IPS-11a (cell line): Measurements from ENCODE around the gene VPS4A.

Source experiments
- H3K4me3 ChIP-seq: one replicate; pipeline ENCODE4 v1.5.1; 2013; ENCODE audit warnings: low read depth, low read length, control low read depth

The VPS4A gene

GRCh38 chr16:69306031-69306430 lies 5.1 kb upstream of the VPS4A start:
- H3K4me3 ChIP-seq: no peak overlapping the region

GRCh38 chr16:69307091-69307490 lies 4.1 kb upstream of the VPS4A start:
- no peak overlapping the region for H3K4me3 ChIP-seq

GRCh38 chr16:69307856-69308255 lies 3.3 kb upstream of the VPS4A start:
- H3K4me3 ChIP-seq: no peak overlapping the region

GRCh38 chr16:69309316-69309715 lies 1.8 kb upstream of the VPS4A start:
- no peak overlapping the region for H3K4me3 ChIP-seq

- peak overlapping the region; percentile 74 for H3K4me3 ChIP-seq
Observed at GRCh38 chr16:69311533-69312387, 610 bp downstream of the VPS4A start.

- H3K4me3 ChIP-seq: no peak overlapping the region
Observed at GRCh38 chr16:69313469-69313868, 2.3 kb downstream of the VPS4A start.

- H3K4me3 ChIP-seq: no peak overlapping the region
Observed at GRCh38 chr16:69314534-69314933, 3.4 kb downstream of the VPS4A start.

- no peak overlapping the region for H3K4me3 ChIP-seq
Observed at GRCh38 chr16:69315486-69316311, 4.5 kb downstream of the VPS4A start.

GRCh38 chr16:69316595-69317034 lies 5.5 kb downstream of the VPS4A start:
- H3K4me3 ChIP-seq: no peak overlapping the region

- H3K4me3 ChIP-seq: no peak overlapping the region
Observed at GRCh38 chr16:69318177-69318910, 7.2 kb downstream of the VPS4A start.

- H3K4me3 ChIP-seq: no peak overlapping the region
Observed at GRCh38 chr16:69318911-69319289, 7.8 kb downstream of the VPS4A start.

GRCh38 chr16:69319381-69319780 lies 8.2 kb downstream of the VPS4A start:
- no peak overlapping the region for H3K4me3 ChIP-seq

- no peak overlapping the region for H3K4me3 ChIP-seq
Observed at GRCh38 chr16:69319826-69320739, 8.9 kb downstream of the VPS4A start.

GRCh38 chr16:69320740-69321073 lies 9.6 kb downstream of the VPS4A start:
- no peak overlapping the region for H3K4me3 ChIP-seq

GRCh38 chr16:69321080-69321479 lies 9.9 kb downstream of the VPS4A start:
- H3K4me3 ChIP-seq: no peak overlapping the region

GRCh38 chr16:69322343-69322742 lies 11.2 kb downstream of the VPS4A start:
- H3K4me3 ChIP-seq: no peak overlapping the region

- no peak overlapping the region for H3K4me3 ChIP-seq
Observed at GRCh38 chr16:69323415-69323814, 12.3 kb downstream of the VPS4A start.

GRCh38 chr16:69324013-69324531 lies 12.9 kb downstream of the VPS4A start:
- H3K4me3 ChIP-seq: no peak overlapping the region

GRCh38 chr16:69324585-69325253 lies 13.6 kb downstream of the VPS4A start:
- H3K4me3 ChIP-seq: no peak overlapping the region

- no peak overlapping the region for H3K4me3 ChIP-seq
Observed at GRCh38 chr16:69325784-69326171, 14.6 kb downstream of the VPS4A start.
